Suppressor macrophage treated with lipopolysaccharide for 1 hour (primary cell): ENCODE measurements around the gene FGFRL1.
A peak's percentile ranks its signal among the peaks of the same experiment; 100 is the strongest.

Experiments
- DNase-seq, 3 donors: peaks; one replicate each; pipeline ENCODE4 v3.0.0-alpha.2; 2020 to 2022

Gene FGFRL1

DNA sequence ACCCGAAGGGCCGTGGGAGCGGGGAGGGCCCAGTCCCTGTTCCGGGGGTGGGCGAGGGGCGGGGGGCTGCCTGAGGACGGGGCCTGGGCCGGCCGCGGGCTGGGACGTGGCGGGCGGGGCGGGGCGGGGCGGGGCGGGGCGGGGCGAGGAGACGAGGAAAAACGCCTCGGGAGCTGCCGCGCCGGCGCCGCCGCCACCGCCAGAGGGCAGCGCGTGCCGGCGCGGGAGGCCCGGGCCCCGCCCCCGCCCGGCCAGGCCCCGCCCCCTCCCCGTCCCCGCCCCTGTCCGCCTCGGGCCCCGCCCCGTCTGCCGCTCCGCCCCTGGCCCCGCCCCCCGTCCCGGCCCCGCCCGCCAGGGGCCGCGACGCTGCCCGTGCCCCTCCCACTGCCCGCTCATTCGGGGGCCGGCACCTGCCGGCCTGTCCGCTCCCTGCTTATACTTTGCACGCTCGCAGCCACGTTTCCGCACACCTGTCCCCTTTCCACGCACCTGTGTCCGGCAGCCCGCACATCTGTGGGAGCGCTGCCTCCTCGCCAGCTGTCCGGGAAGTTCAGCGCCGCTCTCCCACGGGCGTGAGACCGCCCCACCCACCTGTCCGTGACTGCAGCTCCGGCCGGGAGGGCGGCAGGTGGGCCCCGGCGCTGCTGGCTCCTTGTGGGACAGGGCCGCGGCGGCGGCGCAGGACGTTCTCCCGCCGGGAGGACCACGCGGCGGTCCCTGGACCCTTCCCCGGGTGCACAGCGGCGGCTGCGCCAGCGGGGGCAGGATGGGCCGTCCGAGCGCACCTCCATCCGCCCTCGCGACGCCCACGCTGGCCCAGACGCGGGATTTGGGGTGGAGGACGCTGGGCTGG is 1.7 kb upstream of the FGFRL1 start:
- peak; percentile 73 to 94 (median 86) for DNase-seq

DNA sequence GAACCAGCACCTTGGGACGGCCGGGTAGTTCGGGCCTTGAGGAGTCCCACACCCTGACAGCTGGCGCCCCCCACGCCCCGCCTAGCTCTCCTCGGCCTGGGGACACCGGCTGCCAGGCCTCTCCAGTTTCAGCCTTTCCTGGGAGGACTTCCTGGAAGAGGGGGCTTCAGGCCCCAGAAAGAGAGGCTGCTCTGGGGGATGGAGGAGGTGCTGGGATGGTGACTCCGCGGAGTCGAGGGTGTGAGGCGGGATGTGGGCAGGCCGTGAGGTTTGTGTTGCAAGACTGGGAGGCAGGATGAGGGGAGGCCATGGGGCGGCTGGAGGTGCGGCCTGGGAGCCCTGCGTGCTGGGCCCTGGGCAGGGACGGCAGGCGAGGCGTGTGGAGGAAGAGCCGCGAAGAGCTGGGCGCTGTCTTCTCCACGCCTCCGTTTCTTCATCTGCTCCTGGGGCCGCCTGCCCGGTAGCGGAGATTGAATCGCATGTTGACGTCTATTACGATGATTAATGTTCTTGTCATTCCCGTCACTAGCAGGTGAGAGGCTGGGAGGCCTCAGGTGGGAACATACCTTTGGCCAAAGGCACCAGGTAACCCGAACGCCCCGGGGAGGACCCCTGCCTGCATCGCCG is 918 bp upstream of the FGFRL1 start:
- peak; percentile 86 to 92 (median 88) for DNase-seq

DNA sequence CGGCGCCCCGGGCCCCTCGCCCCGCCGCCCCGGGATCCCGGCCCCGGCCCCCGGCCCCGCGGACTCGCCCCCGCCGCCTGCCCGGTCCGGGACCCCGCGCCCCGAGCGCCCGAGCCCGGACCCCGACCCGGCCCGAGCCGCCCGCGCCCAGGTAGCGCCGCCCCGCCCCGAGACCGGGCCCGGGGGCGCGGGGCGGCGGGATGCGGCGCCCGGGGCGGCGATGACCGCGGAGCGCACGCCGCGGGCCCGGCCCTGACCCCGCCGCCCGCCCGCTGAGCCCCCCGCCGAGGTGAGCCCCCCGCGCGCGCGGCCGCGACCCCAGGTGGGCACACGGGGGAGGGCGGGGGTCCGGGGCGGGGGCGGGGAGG is 224 bp downstream of the FGFRL1 start:
- no peak for DNase-seq

DNA sequence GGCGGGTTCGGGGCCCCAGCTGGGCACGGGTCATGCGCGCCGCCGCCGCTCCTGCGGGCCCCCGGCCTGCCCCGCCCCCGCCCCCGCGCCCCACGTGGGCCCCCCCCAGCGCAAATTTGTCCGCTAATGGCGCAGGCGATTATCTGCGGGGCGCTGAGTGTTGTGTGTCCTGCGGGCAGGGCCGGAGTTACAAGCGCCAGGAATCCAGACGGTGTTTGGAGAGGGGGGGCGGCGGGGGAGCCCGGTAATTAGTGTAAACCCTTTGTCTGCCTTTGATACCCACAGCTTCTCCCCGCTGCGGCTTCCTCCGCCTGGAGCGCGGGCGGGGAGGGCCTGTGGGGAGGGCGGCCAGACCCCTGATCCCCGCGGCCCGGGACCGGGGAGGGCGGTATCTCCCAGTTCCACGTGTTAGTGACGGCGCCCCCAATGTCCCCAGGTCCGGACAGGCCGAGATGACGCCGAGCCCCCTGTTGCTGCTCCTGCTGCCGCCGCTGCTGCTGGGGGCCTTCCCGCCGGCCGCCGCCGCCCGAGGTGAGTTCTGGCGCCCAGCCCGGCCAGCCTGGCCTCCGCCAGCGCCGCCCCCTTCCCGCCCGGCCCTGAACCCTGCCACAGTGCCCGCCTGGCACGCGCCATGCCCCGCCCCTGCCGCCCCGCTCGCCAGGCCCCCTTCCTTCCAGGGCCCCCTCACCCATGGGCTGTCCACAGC is 761 bp downstream of the FGFRL1 start:
- DNase-seq, result peak in 2 of 3 donors; percentile 25 to 36

DNA sequence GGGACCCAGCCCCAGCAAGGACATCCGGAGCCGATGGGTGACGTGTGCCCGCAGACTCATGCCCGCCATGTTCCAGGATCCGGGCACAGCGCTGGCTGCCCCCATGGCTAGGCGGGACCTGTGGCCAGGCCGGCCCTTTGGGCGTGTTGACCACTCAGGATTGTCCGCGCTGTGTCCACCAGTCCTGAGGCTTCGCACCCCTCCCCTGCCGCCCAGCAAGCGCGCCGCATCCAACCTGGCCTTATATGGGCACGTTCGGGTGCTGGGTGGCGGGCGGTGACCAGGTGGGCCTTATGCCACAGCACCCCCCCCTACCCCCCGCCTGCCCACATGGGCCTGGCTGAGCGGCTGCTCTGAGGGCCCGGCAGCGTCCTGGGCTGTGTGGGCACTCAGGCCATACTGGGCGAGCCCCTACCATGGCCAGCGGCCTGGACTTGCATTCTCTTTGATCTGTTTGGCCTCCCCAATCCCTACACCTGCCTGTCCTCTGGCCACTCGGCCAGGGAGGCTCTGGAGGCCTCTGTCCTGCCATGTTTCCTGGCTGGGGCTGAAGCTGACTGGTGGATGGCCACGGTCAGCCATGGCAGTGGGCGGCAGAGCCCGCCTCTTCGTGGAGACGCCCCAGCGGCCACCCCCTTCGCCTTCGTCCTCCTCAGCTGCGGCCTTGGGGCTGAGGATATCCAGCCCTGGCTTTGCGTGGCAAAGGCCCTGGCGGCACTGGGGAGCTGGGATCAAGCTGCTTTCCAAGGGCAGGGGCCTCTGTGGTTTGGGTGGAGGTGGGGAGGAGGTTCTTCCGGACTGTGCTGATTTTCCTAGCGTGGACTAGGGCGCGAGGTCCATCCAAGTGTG is 2.0 kb downstream of the FGFRL1 start:
- no peak for DNase-seq

DNA sequence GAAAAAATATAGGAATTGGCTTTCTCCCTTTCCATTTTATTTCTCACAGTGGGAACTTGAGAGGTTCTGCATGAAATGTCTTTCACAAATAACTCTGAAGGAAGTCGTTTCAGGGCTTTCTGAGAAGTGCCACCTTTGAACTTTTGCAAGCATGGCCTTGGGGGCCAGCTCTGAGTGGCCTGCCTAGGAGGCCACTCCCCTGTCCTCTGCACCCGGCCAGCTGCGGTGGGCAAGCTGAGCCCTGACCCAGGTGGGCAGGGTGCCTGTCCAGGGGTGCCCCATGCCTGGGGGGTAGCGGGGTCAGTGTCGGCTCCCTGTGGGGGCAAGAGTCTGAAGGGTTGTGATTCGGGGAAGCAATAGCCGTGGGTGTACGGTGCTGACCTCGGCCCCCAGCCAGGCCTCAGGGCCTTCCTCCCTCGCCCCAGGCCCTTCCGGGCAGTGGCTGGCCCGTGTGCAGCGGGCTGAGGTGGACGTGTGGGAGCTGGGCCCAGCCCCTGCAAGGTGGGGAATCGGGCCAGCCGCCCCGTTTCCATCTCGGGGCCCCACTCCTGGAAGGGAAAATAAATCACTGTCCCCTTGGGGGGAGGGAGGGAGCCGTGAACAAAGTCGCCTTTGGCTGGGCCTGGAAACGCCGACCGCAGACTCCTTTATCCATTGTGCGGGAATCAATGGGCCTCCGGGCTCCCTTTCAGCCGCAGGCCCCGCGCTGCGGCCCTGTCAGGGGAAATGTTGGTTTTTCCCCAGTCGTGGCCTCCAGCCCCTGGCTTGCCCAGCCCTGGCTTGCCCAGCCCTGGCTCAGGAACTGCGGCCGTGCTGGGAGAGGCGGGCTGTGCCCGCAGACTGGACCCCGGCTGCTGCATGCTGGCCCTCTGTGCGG is 3.1 kb downstream of the FGFRL1 start:
- DNase-seq, result peak; percentile 18 to 30 (median 22)

DNA sequence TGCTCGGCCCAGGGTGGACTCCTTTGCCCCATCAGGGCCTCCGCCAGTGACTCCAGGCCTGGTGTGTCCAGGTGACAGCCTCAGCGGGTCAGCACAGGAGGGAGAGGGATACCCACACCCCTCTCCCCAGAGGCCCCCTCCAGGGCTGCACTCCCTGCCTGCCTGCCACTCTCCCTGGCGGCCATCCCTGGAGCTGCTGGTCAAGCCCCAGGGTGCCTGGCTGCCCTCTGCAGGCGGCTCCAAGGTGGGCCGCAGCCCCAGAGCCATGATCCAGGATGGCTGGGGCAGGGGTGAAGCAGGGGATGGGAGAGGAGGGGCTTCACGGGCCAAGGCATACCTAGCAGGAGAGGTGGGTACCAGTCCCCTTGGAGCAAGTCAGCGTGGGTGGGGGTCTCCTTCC is 3.8 kb downstream of the FGFRL1 start:
- DNase-seq, result no peak

DNA sequence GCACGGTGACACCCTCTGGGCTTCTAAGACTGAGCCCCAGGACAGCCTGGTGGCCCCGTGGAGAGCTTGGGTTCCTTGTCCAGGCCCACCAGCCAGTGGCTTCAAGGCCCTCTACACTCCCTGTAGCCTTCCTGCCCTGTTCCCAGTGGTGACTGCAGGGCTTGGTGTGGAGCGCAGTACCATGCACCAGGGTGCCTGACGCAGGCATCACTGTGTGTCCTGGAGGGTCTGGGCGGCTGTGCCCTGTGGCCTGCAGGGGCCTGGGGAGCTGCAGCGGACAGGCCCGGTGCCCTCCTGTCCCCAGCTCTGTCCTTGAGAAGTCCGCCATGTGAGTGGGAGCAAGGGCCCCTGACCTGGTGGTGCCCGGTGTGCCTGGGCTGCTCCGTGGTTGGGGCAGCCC is 4.3 kb downstream of the FGFRL1 start:
- DNase-seq, result no peak

DNA sequence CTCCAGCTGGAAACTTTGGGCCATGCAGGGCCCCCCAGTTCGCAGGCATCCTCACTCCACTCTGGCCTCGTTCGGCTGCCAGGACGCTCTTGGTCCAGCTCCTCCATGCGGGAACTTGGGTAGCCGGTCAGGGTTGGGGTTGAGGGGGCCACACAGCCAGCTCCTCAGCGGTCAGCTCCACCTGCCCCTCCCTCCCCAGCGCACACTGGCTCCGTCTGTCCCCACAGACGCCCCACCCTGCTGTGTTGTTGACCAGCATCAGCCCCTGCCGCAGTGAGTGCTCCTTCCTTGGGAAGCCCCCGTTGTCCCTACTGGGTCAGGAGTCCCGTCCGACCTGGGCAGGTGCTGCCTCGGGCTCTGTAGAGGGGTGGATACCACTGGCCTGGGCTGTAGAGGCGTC is 5.8 kb downstream of the FGFRL1 start:
- DNase-seq, result no peak

DNA sequence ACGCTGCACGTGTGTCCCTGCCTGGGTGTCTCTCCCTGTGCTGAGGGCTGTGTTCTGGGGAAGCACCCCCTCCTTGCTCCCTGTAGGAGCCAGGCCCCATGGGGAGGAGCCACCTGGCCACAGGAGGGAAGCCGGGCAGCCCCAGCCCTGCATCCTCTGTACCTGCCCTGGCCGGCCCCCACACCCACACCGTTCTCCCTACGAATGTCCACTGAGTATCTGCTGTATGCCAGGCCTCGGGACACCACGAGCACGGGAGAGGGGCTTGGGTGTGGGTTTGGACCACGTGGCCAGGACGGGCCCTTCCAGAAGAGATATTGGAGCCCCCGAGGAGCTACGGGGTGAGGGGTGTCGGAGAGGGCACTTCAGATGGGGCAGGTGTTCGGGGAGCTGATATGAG is 6.3 kb downstream of the FGFRL1 start:
- DNase-seq, result no peak

DNA sequence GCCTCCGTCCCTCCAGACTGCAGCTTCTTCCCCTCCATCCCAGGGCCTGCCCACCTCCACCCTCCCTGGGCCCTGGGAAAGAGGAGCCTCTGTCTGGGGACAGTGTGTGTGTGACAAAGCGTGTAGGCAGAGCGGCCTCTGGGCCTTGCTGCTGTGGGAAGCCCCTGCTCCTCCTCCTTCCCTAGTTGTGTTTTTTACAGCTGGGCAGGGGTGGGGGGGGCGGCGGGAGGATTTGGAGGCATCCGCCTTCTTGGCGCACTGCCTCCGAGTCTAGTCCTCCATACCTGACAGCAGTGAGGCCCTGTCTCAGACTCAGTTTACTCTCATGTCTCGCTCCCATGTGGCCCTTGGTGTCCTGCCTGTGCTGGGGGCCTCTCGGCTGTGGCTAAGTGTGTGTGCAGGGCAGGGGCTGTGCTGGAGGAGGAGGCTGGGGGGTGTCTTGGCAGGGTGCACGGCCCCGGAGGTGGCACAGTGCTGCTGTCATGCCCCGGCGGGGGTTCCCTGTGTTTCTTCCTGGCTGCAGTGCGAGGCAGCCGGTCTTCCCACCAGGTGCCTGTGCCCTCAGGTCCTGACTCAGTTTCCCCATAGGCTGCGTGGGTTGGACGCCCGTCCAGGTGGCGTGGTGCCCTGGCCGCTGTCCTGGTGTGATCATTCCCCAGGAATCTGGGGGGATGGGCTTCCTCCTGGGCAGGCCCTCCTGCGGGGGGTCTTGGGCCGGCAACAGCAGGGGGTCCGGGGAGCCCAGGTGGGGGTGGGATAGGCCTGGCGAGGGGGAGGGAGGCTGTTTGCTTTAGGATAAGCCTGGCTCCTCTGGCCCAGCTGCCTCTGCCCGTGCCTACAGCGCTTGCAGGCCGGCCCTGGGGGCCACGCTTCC is 7.0 kb downstream of the FGFRL1 start:
- peak; percentile 29 to 60 (median 32) for DNase-seq

DNA sequence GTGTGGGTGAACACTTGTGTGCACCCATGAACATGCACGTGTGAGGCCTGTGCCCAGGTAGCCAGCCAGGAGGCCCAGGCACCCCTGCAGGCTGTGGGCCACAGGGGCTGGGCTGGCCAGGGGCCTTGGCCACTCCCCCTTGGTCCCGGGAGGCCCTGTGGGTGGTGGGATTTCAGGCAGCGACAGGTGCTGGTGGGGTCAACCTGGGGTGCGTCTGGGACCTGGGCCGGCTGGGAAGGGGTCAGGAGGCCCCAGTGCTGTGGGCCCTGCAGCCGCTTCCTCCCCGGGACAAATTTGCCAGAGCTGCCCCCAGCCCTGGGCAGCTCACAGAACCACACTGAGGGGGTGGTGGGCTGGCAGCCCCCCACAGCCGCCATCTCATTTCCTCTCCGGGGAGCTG is 7.9 kb downstream of the FGFRL1 start:
- no peak for DNase-seq

DNA sequence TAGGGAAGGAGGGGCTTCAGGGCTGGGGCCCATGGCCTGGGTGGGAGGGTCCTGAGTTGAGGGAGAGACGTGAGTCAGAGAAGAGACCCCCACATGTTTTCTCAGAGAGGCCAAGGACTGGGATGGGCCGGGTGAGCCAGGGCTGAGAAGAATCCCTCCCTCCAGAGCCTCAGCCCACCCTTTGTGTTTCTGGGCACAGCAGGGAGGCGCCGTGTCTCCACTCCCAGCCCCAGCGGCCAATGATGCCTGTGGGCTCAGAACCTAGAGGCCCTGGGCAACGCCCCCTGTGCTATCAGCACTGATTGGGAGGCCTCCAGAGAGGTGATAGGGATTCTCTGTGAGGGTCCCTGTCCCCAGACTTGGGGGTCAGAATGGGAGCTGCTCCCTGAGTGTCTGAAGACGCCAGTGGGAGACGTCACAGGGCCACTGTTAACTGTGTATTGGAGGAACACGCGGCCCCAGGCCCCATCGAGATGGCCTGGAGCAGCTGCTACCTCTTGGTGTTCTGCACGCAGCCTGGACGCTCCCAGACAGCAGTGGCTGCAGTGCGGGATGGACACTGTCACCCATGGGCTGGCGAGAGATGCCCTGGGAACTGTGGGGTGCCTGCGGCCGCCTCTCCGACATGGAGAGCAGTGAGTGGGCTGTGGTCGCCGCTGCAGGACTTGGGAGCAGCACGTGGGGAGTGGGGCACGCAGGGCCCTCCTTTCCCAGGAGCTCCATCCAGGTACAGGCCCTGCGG is 8.5 kb downstream of the FGFRL1 start:
- no peak for DNase-seq

DNA sequence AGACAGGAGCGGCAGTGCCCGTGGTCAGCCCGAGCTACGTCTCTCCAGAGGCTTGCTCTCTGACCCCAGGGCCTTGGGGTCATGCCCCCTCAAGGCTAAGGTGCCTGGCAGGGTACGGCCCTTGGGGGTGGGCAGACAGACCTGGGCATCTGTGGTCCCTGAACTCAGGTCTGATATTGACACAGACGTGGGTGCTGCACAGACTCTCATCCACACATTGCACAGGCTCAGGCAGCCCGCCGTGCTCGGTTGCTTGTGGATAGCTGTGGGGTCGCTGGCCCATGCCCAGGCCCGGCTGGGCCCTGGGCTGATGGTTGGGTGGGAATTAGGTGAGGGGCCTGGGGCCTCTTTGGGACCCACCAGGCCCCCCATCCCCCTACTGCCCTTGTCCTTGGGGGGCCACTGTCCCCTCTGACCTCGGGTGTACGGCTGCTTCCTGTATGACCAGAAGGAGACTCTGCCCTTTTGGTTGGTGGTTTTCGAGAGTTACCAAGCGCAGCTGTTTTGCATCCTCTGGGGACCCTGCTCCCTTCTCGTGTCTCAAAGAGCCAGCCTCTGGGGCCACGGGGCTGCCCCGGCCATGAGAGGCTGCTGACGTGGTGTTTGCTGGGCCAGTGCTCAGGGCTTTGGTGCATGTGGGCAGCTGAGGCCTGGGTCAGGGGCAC is 10.1 kb downstream of the FGFRL1 start:
- DNase-seq, result no peak

DNA sequence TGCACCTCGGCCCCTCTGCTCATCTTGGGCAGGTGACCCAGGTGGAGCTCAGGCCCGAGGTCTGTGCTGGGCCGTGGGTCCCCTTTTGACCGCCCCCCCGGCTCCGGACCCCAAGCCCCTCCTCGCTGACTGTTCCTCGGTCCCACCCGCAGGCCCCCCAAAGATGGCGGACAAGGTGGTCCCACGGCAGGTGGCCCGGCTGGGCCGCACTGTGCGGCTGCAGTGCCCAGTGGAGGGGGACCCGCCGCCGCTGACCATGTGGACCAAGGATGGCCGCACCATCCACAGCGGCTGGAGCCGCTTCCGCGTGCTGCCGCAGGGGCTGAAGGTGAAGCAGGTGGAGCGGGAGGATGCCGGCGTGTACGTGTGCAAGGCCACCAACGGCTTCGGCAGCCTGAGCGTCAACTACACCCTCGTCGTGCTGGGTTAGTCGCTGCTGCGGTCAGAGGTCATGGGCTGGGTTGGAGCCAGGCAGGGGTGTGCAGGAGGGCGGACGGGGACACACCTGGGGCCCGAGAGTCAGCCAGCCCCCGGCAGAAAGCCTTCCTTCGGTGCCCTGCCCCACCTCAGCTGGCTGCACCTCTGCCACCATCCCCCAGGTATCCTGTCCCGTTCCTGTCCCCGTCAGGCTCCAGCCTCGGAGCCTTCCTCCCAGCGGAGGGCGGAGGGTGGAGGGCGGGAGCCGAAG is 10.8 kb downstream of the FGFRL1 start:
- no peak for DNase-seq

DNA sequence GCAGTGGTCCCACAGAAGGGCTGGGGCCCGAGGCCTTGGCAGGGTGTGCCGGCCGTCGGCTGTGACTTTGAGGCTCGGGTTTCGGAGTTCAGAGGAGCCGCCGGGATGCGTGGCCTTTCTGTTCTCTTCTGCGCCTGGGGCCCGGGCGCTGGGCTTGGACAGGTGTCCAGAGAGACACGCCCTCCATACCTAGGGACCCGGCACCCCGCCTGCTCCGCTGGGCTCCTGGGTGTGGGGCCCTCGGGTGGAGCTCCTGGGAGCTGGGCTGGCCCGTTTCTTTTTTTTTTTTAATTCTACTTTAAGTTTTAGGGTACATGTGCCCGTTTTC is 11.3 kb downstream of the FGFRL1 start:
- no peak for DNase-seq

DNA sequence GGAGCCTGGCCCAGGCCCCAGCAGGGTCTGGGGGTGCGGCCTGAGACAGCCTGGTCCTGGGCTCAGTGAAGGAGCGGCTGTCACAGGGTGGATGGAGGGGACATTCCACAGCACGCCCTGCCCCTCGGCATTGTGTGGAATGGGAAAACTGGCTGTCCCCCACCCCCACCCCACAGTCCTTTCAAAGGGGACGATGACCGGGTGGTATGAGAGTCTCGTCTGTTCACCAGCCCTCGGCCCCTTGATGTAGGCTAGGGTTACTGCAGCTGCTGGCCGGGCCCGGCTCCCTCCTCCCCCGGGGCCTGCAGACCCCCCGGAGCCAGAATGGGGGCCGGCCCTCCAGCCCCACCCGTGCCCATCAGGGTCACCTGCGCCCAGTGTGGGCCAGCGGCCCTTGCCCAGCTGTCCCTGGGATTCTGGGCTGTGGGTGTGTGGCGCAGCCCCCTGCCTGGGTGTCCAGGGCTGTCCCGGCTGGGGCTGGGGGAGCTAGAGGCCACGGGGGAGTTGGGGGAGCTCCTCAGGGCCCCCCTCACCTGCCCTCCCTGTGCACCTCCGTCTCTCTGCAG is 11.7 kb downstream of the FGFRL1 start:
- DNase-seq, result no peak

DNA sequence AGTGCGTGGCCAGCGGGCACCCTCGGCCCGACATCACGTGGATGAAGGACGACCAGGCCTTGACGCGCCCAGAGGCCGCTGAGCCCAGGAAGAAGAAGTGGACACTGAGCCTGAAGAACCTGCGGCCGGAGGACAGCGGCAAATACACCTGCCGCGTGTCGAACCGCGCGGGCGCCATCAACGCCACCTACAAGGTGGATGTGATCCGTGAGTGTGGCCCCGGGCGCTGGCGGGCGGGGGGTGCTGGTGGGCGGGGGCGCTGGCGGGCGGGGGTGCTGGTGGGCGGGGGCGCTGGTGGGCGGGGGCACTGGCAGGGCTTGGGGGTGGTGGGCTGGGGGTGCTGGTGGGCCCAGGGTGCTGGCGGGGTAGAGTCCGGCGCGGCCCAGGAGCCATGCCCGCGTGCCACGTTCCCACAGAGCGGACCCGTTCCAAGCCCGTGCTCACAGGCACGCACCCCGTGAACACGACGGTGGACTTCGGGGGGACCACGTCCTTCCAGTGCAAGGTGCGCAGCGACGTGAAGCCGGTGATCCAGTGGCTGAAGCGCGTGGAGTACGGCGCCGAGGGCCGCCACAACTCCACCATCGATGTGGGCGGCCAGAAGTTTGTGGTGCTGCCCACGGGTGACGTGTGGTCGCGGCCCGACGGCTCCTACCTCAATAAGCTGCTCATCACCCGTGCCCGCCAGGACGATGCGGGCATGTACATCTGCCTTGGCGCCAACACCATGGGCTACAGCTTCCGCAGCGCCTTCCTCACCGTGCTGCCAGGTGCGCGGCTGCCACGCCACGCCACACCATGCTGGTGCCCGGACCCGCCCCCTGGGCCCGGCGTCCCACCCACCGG is 12.7 kb downstream of the FGFRL1 start:
- DNase-seq, result no peak
